HCT116 (cell line): ENCODE results near the gene NEK1. TPM values are rescaled to one million over a fixed set of nuclear protein-coding genes. Genes with fewer than 3 reads are reported as not detected.

Experiments
- ATAC-seq: fragments of 200-7000 bp; cut with Tn5 transposase; 2 replicates; pipeline ENCODE4 v1.9.1; 2020; ENCODE audit warnings: mild to moderate bottlenecking, moderate library complexity
- BruUV-seq: library from RNA; stranded (reverse); fragments of 400-500 nt; replicated peaks from 2 replicates; lab custom pipeline; 2021; lab: Mats Ljungman, UMichigan
- CTCF ChIA-PET: fragments of 300-600 bp; sonication (Branson Sonifier 250); formaldehyde crosslinking; loops from one replicate; lab custom pipeline; 2021; ENCODE audit warnings: antibody characterized with exemption; lab: Charles Lee
- POLR2A ChIA-PET: fragments of 300-600, 350-600 bp; sonication (Branson Sonifier 250); formaldehyde crosslinking; loops from one replicate; lab custom pipeline; 2021; ENCODE audit warnings: antibody characterized with exemption; lab: Charles Lee
- RAD21 ChIA-PET, 2 experiments: fragments of 300-600 bp; sonication (Branson Sonifier 250); formaldehyde crosslinking; loops; one replicate each; lab custom pipeline; 2023; ENCODE audit warnings: low total read pairs in 2 of 2; ENCODE audit not compliant: uncharacterized antibody in 2 of 2, unreplicated experiment in 2 of 2, low non-redundant PET in 1 of 2; lab: Charles Lee
- DNase-seq: peaks from one replicate; pipeline ENCODE4 v3.0.0-alpha.2; 2010; ENCODE audit warnings: low read depth, low spot score
- H2AFZ ChIP-seq: fragments of 200-600 bp; shearing (Covaris generic), sonication (generic); 2 replicates; pipeline ENCODE4 v1.6.1; 2017; ENCODE audit warnings: low read depth, mixed run types, mixed read lengths, antibody characterized with exemption, low read length; ENCODE audit not compliant: poor library complexity, severe bottlenecking
- H3K27ac ChIP-seq: 2 replicates; pipeline ENCODE4 v1.5.1; 2012; ENCODE audit warnings: low read depth, low read length
- H3K27me3 ChIP-seq: fragments of 200-600 bp; sonication (generic); 2 replicates; pipeline ENCODE4 v1.6.1; 2016; ENCODE audit warnings: mixed run types, low read length, mixed read lengths; ENCODE audit not compliant: insufficient read depth
- H3K36me3 ChIP-seq, 2 experiments: fragments of 200-500 bp in 1 of 2; fragments of 200-600 bp in 1 of 2; sonication (Bioruptor generic) in 1 of 2; sonication (generic) in 1 of 2; 2 replicates each; pipeline versions ENCODE4 v1.5.1 to v1.6.1; 2014 to 2016; ENCODE audit warnings: low read length in 2 of 2, inconsistent platforms in 1 of 2, mixed read lengths in 1 of 2, mixed run types in 1 of 2; ENCODE audit not compliant: insufficient read depth in 2 of 2, control insufficient read depth in 1 of 2
- H3K4me1 ChIP-seq, 2 experiments: fragments of 200-600 bp in 1 of 2; sonication (generic) in 1 of 2; 2 replicates each; pipeline versions ENCODE4 v1.5.1 to v1.6.1; 2012 to 2017; ENCODE audit warnings: low read length in 2 of 2, inconsistent platforms in 1 of 2, mild to moderate bottlenecking in 1 of 2, mixed read lengths in 1 of 2, mixed run types in 1 of 2, moderate library complexity in 1 of 2; ENCODE audit not compliant: insufficient read depth in 2 of 2, control insufficient read depth in 1 of 2
- H3K4me2 ChIP-seq: fragments of 200-600 bp; sonication (generic); 2 replicates; pipeline ENCODE4 v1.6.1; 2017; ENCODE audit warnings: mixed run types, low read length, mixed read lengths
- H3K4me3 ChIP-seq, 2 experiments: fragments of 200-600 bp in 1 of 2; sonication (generic) in 1 of 2; replicated peaks in 1 of 2; 2 replicates each; pipeline ENCODE4 v1.5.1; 2011 to 2016; ENCODE audit warnings: low read length in 2 of 2, control low read depth in 1 of 2, low read depth in 1 of 2, mild to moderate bottlenecking in 1 of 2, mixed read lengths in 1 of 2, mixed run types in 1 of 2
- H3K79me2 ChIP-seq: fragments of 200-600 bp; sonication (generic); 2 replicates; pipeline ENCODE4 v1.6.1; 2017; ENCODE audit warnings: mild to moderate bottlenecking, mixed run types, low read length, moderate library complexity, mixed read lengths; ENCODE audit not compliant: insufficient read depth
- H3K9ac ChIP-seq: fragments of 200-600 bp; sonication (generic); 2 replicates; pipeline ENCODE4 v1.6.1; 2016; ENCODE audit warnings: low read length, mixed read lengths
- H3K9me2 ChIP-seq: fragments of 200-600 bp; sonication (generic), shearing (Covaris generic); 2 replicates; pipeline ENCODE4 v1.6.1; 2017; ENCODE audit warnings: mixed run types, mild to moderate bottlenecking, moderate library complexity; ENCODE audit not compliant: insufficient read depth
- H3K9me3 ChIP-seq, 2 experiments: fragments of 200-500 bp in 1 of 2; fragments of 200-600 bp in 1 of 2; sonication (Bioruptor generic) in 1 of 2; sonication (generic) in 1 of 2; 2 replicates each; pipeline ENCODE4 v1.6.1; 2014 to 2017; ENCODE audit warnings: low read length in 2 of 2, mixed read lengths in 2 of 2, inconsistent platforms in 1 of 2, low read depth in 1 of 2, mild to moderate bottlenecking in 1 of 2, mixed run types in 1 of 2, moderate library complexity in 1 of 2; ENCODE audit not compliant: control insufficient read depth in 1 of 2, insufficient read depth in 1 of 2
- H4K20me1 ChIP-seq: fragments of 200-600 bp; sonication (generic), shearing (Covaris generic); 2 replicates; pipeline ENCODE4 v1.6.1; 2017; ENCODE audit warnings: mixed run types, mild to moderate bottlenecking, moderate library complexity; ENCODE audit not compliant: insufficient read depth
- CTCF ChIP-seq, 3 experiments: fragments of 200-600 bp in 1 of 3; sonication (generic) in 1 of 3; IDR thresholded peaks in 2 of 3; conservative IDR thresholded peaks in 1 of 3; 2 replicates each; pipeline ENCODE4 v1.5.1; 2012 to 2017; ENCODE audit warnings: low read depth in 2 of 3, low read length in 2 of 3, antibody characterized with exemption in 1 of 3, borderline replicate concordance in 1 of 3, control low read depth in 1 of 3, mild to moderate bottlenecking in 1 of 3, mixed read lengths in 1 of 3, mixed run types in 1 of 3, moderate library complexity in 1 of 3; ENCODE audit not compliant: insufficient read depth in 1 of 3
- EZH2 ChIP-seq: fragments of 200-600 bp; sonication (generic); IDR thresholded peaks from 2 replicates; pipeline ENCODE4 v1.6.1; 2017; ENCODE audit warnings: antibody characterized with exemption, mixed run types
- EZH2phosphoT487 ChIP-seq: fragments of 200-600 bp; IDR thresholded peaks from 2 replicates; pipeline ENCODE4 v1.6.1; 2018; ENCODE audit warnings: antibody characterized with exemption, borderline replicate concordance
- FOSL1 ChIP-seq: IDR thresholded peaks from 2 replicates; pipeline ENCODE4 v1.6.1; 2012; ENCODE audit warnings: low read depth
- JUND ChIP-seq: IDR thresholded peaks from 2 replicates; pipeline ENCODE4 v1.6.1; 2012
- POLR2A ChIP-seq: IDR thresholded peaks from 2 replicates; pipeline ENCODE4 v1.7.0; 2011; ENCODE audit warnings: borderline replicate concordance; ENCODE audit not compliant: insufficient read depth, insufficient read length; ENCODE audit errors: extremely low read depth
- POLR2AphosphoS5 ChIP-seq: IDR thresholded peaks from 2 replicates; pipeline ENCODE4 v1.6.1; 2011; ENCODE audit warnings: mild to moderate bottlenecking, low read depth, low read length, moderate library complexity
- RAD21 ChIP-seq: IDR thresholded peaks from 2 replicates; pipeline ENCODE4 v1.6.1; 2012; ENCODE audit warnings: low read depth, mild to moderate bottlenecking
- SP1 ChIP-seq: IDR thresholded peaks from 2 replicates; pipeline ENCODE4 v1.6.1; 2012; ENCODE audit warnings: low read depth
- YY1 ChIP-seq: IDR thresholded peaks from 2 replicates; pipeline ENCODE4 v1.6.1; 2011; ENCODE audit warnings: low read length, low read depth, moderate library complexity, mild to moderate bottlenecking; ENCODE audit not compliant: insufficient replicate concordance; ENCODE audit errors: extremely low read depth
- ZBTB33 ChIP-seq: IDR thresholded peaks from 2 replicates; pipeline ENCODE4 v1.6.1; 2011; ENCODE audit warnings: mild to moderate bottlenecking, low read length, moderate library complexity; ENCODE audit not compliant: insufficient replicate concordance; ENCODE audit errors: extremely low read depth
- ZFX ChIP-seq: fragments of 450-650 bp; IDR thresholded peaks from 2 replicates; pipeline ENCODE4 v1.6.1; 2017
- ZNF274 ChIP-seq: fragments of 200-500 bp; sonication (Bioruptor generic); IDR thresholded peaks from 2 replicates; pipeline ENCODE4 v1.6.1; 2014; ENCODE audit warnings: mild to moderate bottlenecking, low read depth, low read length, inconsistent platforms
- intact Hi-C: fragments of 100-400 bp; cut with micrococcal nuclease; formaldehyde crosslinking; loops from 2 replicates; pipeline ENCODE4 v1.10.0; 2022
- total RNA-seq: library from RNA; stranded (reverse); gene quantifications from one replicate; pipeline ENCODE4 v1.2.1, GENCODE V29; 2021; ENCODE audit not compliant: unreplicated experiment
- TF ChIP-seq, protein P1 (sequence below): IDR thresholded peaks from 2 replicates; pipeline ENCODE4 v1.6.1; 2012

Gene NEK1
- total RNA-seq, 1 experiment from 2014 or later: 13.3 TPM

- ChIA-PET CTCF (interaction anchor here (0.9 to 1.5 kb wide), 2 partner anchors 45 to 390 kb away, joined by 4 read pairs; no protein-coding TSS in a partner anchor), RAD21 (no interaction called here), POLR2A (no interaction called here)
- Histone ChIP-seq H3K4me1 (peaks cover 24 to 35% of the 10 kb centered on the region in 2 experiments), H3K27me3 (no peaks in the 10 kb centered on the region), H3K9me2 (no peaks in the 10 kb centered on the region), H3K9me3 (no peaks in the 10 kb centered on the region), H3K9ac (peak overlapping the region; percentile 71; the same call in 1 of the 2 replicates), H3K4me2 (peak overlapping the region; percentile 86), H4K20me1 (no peaks in the 10 kb centered on the region), H3K79me2 (peaks cover 83% of the 10 kb centered on the region), H3K4me3 (no peak overlapping the region), H3K36me3 (no peaks in the 10 kb centered on the region), H3K27ac (peak overlapping the region; percentile 79; the same call in 1 of the 2 replicates), H2AFZ (no peak overlapping the region)
- TF ChIP-seq EZH2: no peak
- TF ChIP-seq SP1: peak; percentile 32; the same call in 1 of the 2 replicates
- no peak for TF ChIP-seq ZBTB33
- no peak for TF ChIP-seq POLR2A
- DNase-seq (no peak), ATAC-seq (no peak)
- intact Hi-C loops: no loop called here
- no TSS peak for BruUV-seq
Observed at GRCh38 chr4:169658196-169658595, 45.8 kb upstream of the NEK1 start.

DNA sequence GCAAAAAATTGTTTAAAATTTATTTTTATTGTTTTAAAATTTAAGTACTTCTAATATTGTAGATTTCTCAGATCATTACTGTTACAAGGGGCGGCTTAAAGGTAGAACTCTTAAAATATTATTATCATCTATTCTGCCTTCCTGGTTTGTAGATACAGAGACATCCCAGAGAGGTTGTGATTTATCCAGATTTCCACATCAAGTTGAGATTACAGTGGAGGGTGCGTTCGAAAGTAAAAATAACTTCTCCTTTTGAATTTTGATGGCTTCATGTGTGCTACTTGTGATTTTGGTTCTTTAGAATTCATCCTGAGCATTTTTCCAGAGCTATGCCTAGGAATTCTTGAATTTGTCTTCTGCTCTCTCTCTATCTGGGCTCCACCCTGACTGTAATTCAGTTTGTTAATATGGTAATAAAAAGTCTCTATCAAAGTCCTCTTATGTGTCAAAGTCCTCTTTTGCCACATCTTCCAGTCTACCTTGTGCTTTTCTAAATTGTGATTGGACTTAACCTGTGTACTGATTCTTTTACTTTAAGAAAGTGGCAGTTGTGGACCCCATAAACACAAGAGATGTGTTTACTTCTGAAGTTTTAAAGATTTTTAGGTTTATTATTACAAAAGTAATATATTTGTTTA lies 45.2 kb upstream of the NEK1 start:
- no peak overlapping the region for H3K9ac ChIP-seq
- no peak for TF ChIP-seq ZFX
- TF ChIP-seq POLR2AphosphoS5: no peak
- TF ChIP-seq CTCF (IDR thresholded peaks at IDR 0.05 in 2 of 3, conservative IDR thresholded peaks at IDR 0.05 in 1 of 3; ENCODE audit: borderline replicate concordance in 1 of 3, insufficient read depth in 1 of 3, low read depth in 2 of 3, low read length in 2 of 3): no peak
- TF ChIP-seq EZH2phosphoT487: no peak
- no peak for TF ChIP-seq RAD21
- no peak for TF ChIP-seq POLR2A
- TF ChIP-seq YY1: no peak
- TF ChIP-seq, protein P1, sequence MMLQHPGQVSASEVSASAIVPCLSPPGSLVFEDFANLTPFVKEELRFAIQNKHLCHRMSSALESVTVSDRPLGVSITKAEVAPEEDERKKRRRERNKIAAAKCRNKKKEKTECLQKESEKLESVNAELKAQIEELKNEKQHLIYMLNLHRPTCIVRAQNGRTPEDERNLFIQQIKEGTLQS: no peak
- TF ChIP-seq ZNF274: no peak
- TF ChIP-seq FOSL1: no peak
- TF ChIP-seq JUND: no peak
- no peak for ATAC-seq
- no peak overlapping the region for H3K4me3 ChIP-seq
- peaks cover 86% of the 10 kb centered on the region for H3K79me2 ChIP-seq
- ChIA-PET CTCF (no interaction called here), RAD21 (no interaction called here), POLR2A (no interaction called here)
- no peaks in the 10 kb centered on the region for H3K9me3 ChIP-seq
- H3K4me2 ChIP-seq: peak overlapping the region; percentile 25; the same call in 1 of the 2 replicates
- no peak for DNase-seq
- H3K36me3 ChIP-seq: no peaks in the 10 kb centered on the region
- H4K20me1 ChIP-seq: no peaks in the 10 kb centered on the region
- H3K27ac ChIP-seq: no peak overlapping the region
- intact Hi-C loops: no loop called here
- H3K27me3 ChIP-seq: no peaks in the 10 kb centered on the region
- H2AFZ ChIP-seq: no peak overlapping the region
- no peaks in the 10 kb centered on the region for H3K9me2 ChIP-seq
- H3K4me1 ChIP-seq: peaks cover 24 to 35% of the 10 kb centered on the region in 2 experiments
- no TSS peak for BruUV-seq
